Testis (tissue), 2 donors: ENCODE data around the gene PTPN3.

Experiments
- CTCF ChIP-seq, 3 experiments: fragments of 450-650 bp in 2 of 3; fragments of 200-600 bp in 1 of 3; sonication (generic) in 1 of 3; IDR thresholded peaks; one replicate each; pipeline ENCODE4 v1.5.1; 2016 to 2019; ENCODE audit warnings: antibody characterized with exemption in 3 of 3, mild to moderate bottlenecking in 2 of 3, moderate library complexity in 1 of 3
- POLR2A ChIP-seq: fragments of 450-650 bp; IDR thresholded peaks from one replicate; pipeline ENCODE4 v1.6.1; 2017; ENCODE audit warnings: antibody characterized with exemption, mild to moderate bottlenecking, moderate library complexity

GRCh38 chr9:109479822-109480221 lies 18.3 kb downstream of the PTPN3 start:
- no peak for TF ChIP-seq CTCF (IDR thresholded peaks at IDR 0.05)
- TF ChIP-seq POLR2A = no peak
